Naive B cell (primary cell): Measurements from ENCODE around the gene CPNE7. TPM values are rescaled to one million over a fixed set of nuclear protein-coding genes. Genes with fewer than 3 reads are reported as not detected.

Experiments
- ATAC-seq, 2 donors: fragments of 150-1000 bp; cut with Tn5 transposase; 2 replicates each; pipeline ENCODE4 v1.10.0; 2021; ENCODE audit warnings: low read depth in 2 of 2, mild to moderate bottlenecking in 2 of 2, moderate library complexity in 2 of 2
- DNase-seq: peaks from one replicate; pipeline ENCODE4 v3.0.0; 2022
- H3K27ac Mint-ChIP-seq, 6 donors: one replicate each; pipeline ENCODE4 v1.8.0; 2020 to 2022; ENCODE audit warnings: mild to moderate bottlenecking in 6 of 6, mixed read lengths in 6 of 6, moderate library complexity in 5 of 6, inconsistent platforms in 2 of 6
- H3K27me3 Mint-ChIP-seq, 3 donors: one replicate each; pipeline ENCODE4 v1.8.0; 2021 to 2022; ENCODE audit warnings: mixed read lengths in 3 of 3, mild to moderate bottlenecking in 1 of 3
- H3K36me3 Mint-ChIP-seq, 2 donors: one replicate each; pipeline ENCODE4 v1.8.0; 2020 to 2022; ENCODE audit warnings: mixed read lengths in 2 of 2, inconsistent platforms in 1 of 2, mild to moderate bottlenecking in 1 of 2
- H3K4me1 Mint-ChIP-seq, 3 donors: one replicate each; pipeline ENCODE4 v1.8.0; 2020 to 2022; ENCODE audit warnings: mixed read lengths in 3 of 3, inconsistent platforms in 1 of 3, mild to moderate bottlenecking in 1 of 3, moderate library complexity in 1 of 3
- H3K4me3 Mint-ChIP-seq, 8 donors: one replicate each; pipeline ENCODE4 v1.8.0; 2020 to 2022; ENCODE audit warnings: mild to moderate bottlenecking in 8 of 8, mixed read lengths in 8 of 8, moderate library complexity in 8 of 8, inconsistent platforms in 2 of 8
- H3K9me3 Mint-ChIP-seq, 7 donors: one replicate each; pipeline ENCODE4 v1.8.0; 2020 to 2022; ENCODE audit warnings: mixed read lengths in 7 of 7, mild to moderate bottlenecking in 5 of 7, inconsistent platforms in 2 of 7, moderate library complexity in 1 of 7
- polyA plus RNA-seq, 6 donors: library from polyadenylated mRNA; unstranded; fragments of 300-500 nt; fragmentation: Illumina TruSeq; gene quantifications; one replicate each; pipeline ENCODE4 v1.2.3, GENCODE V29; 2021; ENCODE audit warnings: low read depth in 6 of 6

CPNE7 gene
- polyA plus RNA-seq, 6 donors from 2014 or later: not detected

GRCh38 chr16:89555265-89555664 is 20.3 kb upstream of the CPNE7 start:
- H3K4me1 Mint-ChIP-seq: peaks cover 4 to 23% (median 12%) of the 10 kb centered on the region in 3 donors
- no peak overlapping the region for H3K4me3 Mint-ChIP-seq
- no peaks in the 10 kb centered on the region for H3K27me3 Mint-ChIP-seq
- no peaks in the 10 kb centered on the region for H3K9me3 Mint-ChIP-seq
- H3K36me3 Mint-ChIP-seq: peaks cover 0 to 14% of the 10 kb centered on the region in 2 donors
- DNase-seq (no peak), ATAC-seq (no peak)
- H3K27ac Mint-ChIP-seq: no peak overlapping the region

- H3K27ac Mint-ChIP-seq: no peak overlapping the region
- H3K4me1 Mint-ChIP-seq: peaks cover 4 to 23% (median 12%) of the 10 kb centered on the region in 3 donors
- H3K27me3 Mint-ChIP-seq: no peaks in the 10 kb centered on the region
- peak overlapping the region in 3 of 8 donors; percentile 1 to 83 (median 56) for H3K4me3 Mint-ChIP-seq
- ATAC-seq (no peak), DNase-seq (no peak)
- H3K36me3 Mint-ChIP-seq: peaks cover 0 to 14% of the 10 kb centered on the region in 2 donors
- H3K9me3 Mint-ChIP-seq: no peaks in the 10 kb centered on the region
Observed at GRCh38 chr16:89555780-89556179, 19.8 kb upstream of the CPNE7 start.

GRCh38 chr16:89556750-89557689 is 18.5 kb upstream of the CPNE7 start:
- H3K4me3 Mint-ChIP-seq: peak overlapping the region in 5 of 8 donors; percentile 9 to 84 (median 76)
- H3K27ac Mint-ChIP-seq: peak overlapping the region in 2 of 6 donors; percentile 47 to 68
- DNase-seq (peak; percentile 68), ATAC-seq (peak; percentile 24 to 29)
- no peaks in the 10 kb centered on the region for H3K27me3 Mint-ChIP-seq
- H3K4me1 Mint-ChIP-seq: peaks cover 4 to 31% (median 19%) of the 10 kb centered on the region in 3 donors
- H3K36me3 Mint-ChIP-seq: peaks cover 0 to 13% of the 10 kb centered on the region in 2 donors
- H3K9me3 Mint-ChIP-seq: no peaks in the 10 kb centered on the region

- ATAC-seq: no peak
- H3K4me1 Mint-ChIP-seq: peaks cover 10 to 40% (median 28%) of the 10 kb centered on the region in 3 donors
- H3K36me3 Mint-ChIP-seq: peaks cover 0 to 18% of the 10 kb centered on the region in 2 donors
Observed at GRCh38 chr16:89557690-89558490, 17.7 kb upstream of the CPNE7 start.

GRCh38 chr16:89560378-89561141 is 15.0 kb upstream of the CPNE7 start, which contains the start of gene RPL13:
RPL13 (plus strand) TSS chr16:89560682; CDS start chr16:89560960, 278 bp downstream.
- DNase-seq (peak; percentile 90), ATAC-seq (peak; percentile 91 to 94)
- Mint-ChIP-seq H3K36me3 (peaks cover 0 to 18% of the 10 kb centered on the region in 2 donors), H3K27ac (peak within 1 kb of the TSS; percentile 91 to 99 (median 97)), H3K4me1 (peaks cover 28 to 65% (median 51%) of the 10 kb centered on the region in 3 donors), H3K9me3 (no peaks in the 10 kb centered on the region), H3K4me3 (peak within 1 kb of the TSS; percentile 88 to 99 (median 96)), H3K27me3 (no peaks in the 10 kb centered on the region)

More at GRCh38 chr16:89557690-89558490, 17.7 kb upstream of the CPNE7 start:
- no peak for DNase-seq
- Mint-ChIP-seq H3K9me3 (no peaks in the 10 kb centered on the region), H3K4me3 (peak overlapping the region in 5 of 8 donors; percentile 9 to 84 (median 76)), H3K27ac (peak overlapping the region in 1 of 6 donors; percentile 52), H3K27me3 (no peaks in the 10 kb centered on the region)

- H3K4me1 Mint-ChIP-seq: peaks cover 35 to 73% (median 58%) of the 10 kb centered on the region in 3 donors
- DNase-seq (no peak), ATAC-seq (peak in 1 of 2 donors; percentile 2)
- peak overlapping the region; percentile 81 to 98 (median 92) for H3K4me3 Mint-ChIP-seq
- no peaks in the 10 kb centered on the region for H3K9me3 Mint-ChIP-seq
- peak overlapping the region in 5 of 6 donors; percentile 82 to 93 (median 89) for H3K27ac Mint-ChIP-seq
- peaks cover 0 to 13% of the 10 kb centered on the region in 2 donors for H3K36me3 Mint-ChIP-seq
- no peaks in the 10 kb centered on the region for H3K27me3 Mint-ChIP-seq
Observed at GRCh38 chr16:89561142-89561883, 14.2 kb upstream of the CPNE7 start.

- peaks cover 36 to 74% (median 60%) of the 10 kb centered on the region in 3 donors for H3K4me1 Mint-ChIP-seq
- H3K27me3 Mint-ChIP-seq: no peaks in the 10 kb centered on the region
- no peak for DNase-seq
- no peaks in the 10 kb centered on the region for H3K9me3 Mint-ChIP-seq
- peaks cover 0 to 10% of the 10 kb centered on the region in 2 donors for H3K36me3 Mint-ChIP-seq
- ATAC-seq: no peak
- H3K4me3 Mint-ChIP-seq: peak overlapping the region; percentile 81 to 98 (median 92)
- peak overlapping the region; percentile 61 to 93 (median 80) for H3K27ac Mint-ChIP-seq
Observed at GRCh38 chr16:89561884-89562599, 13.5 kb upstream of the CPNE7 start.

- no peak for ATAC-seq
- peaks cover 39 to 65% (median 53%) of the 10 kb centered on the region in 3 donors for H3K4me1 Mint-ChIP-seq
Observed at GRCh38 chr16:89562939-89563338, 12.6 kb upstream of the CPNE7 start.

GRCh38 chr16:89563639-89564392 is 11.7 kb upstream of the CPNE7 start:
- peak overlapping the region in 2 of 6 donors; percentile 31 to 60 for H3K27ac Mint-ChIP-seq
- peaks cover 39 to 62% (median 53%) of the 10 kb centered on the region in 3 donors for H3K4me1 Mint-ChIP-seq
- H3K4me3 Mint-ChIP-seq: peak overlapping the region in 2 of 8 donors; percentile 51 to 98
- H3K27me3 Mint-ChIP-seq: no peaks in the 10 kb centered on the region
- H3K9me3 Mint-ChIP-seq: no peaks in the 10 kb centered on the region
- DNase-seq (no peak), ATAC-seq (no peak)
- peaks cover 0 to 10% of the 10 kb centered on the region in 2 donors for H3K36me3 Mint-ChIP-seq

More at GRCh38 chr16:89562939-89563338, 12.6 kb upstream of the CPNE7 start:
- Mint-ChIP-seq H3K9me3 (no peaks in the 10 kb centered on the region), H3K4me3 (peak overlapping the region in 5 of 8 donors; percentile 22 to 98 (median 81)), H3K27ac (peak overlapping the region in 4 of 6 donors; percentile 11 to 78 (median 63)), H3K27me3 (no peaks in the 10 kb centered on the region), H3K36me3 (peaks cover 0 to 10% of the 10 kb centered on the region in 2 donors)
- DNase-seq: no peak

- H3K36me3 Mint-ChIP-seq: peaks cover 0 to 10% of the 10 kb centered on the region in 2 donors
- peaks cover 37 to 58% (median 51%) of the 10 kb centered on the region in 3 donors for H3K4me1 Mint-ChIP-seq
- H3K27ac Mint-ChIP-seq: peak overlapping the region in 4 of 6 donors; percentile 34 to 72 (median 48)
- H3K4me3 Mint-ChIP-seq: peak overlapping the region in 6 of 8 donors; percentile 16 to 98 (median 67)
- no peaks in the 10 kb centered on the region for H3K9me3 Mint-ChIP-seq
- no peak for DNase-seq
- H3K27me3 Mint-ChIP-seq: no peaks in the 10 kb centered on the region
- ATAC-seq: no peak
Observed at GRCh38 chr16:89564476-89565255, 10.9 kb upstream of the CPNE7 start.
